ENCODE measurements around the gene DDX23. TPM values are rescaled to one million over a fixed set of nuclear protein-coding genes. Genes with fewer than 3 reads are reported as not detected.
"Not testable (repeated sequence)": the region's sequence is repeated elsewhere in the genome, so short reads cannot be mapped to it uniquely, and the experiment has no call there.

DDX23 gene
- total RNA-seq, 4 donors from 2014 or later, result 56.5 to 74.3 (median 66.9) TPM

GRCh38 chr12:48880647-48881046 is 28.7 kb upstream of the DDX23 start:
- WGBS, 2 donors, result 82 to 84% methylated on average over 9 of the region's 9 CpGs
- no peak overlapping the region for H3K4me3 ChIP-seq (ENCODE audit: low read depth, poor library complexity, severe bottlenecking)
- intact Hi-C loops (cut with DNase I; ENCODE audit: low total_unique reads), result no loop called here
- DNase-seq (ENCODE audit: low spot score in 2 of 2), result no peak
- TF ChIP-seq POLR2A (IDR thresholded peaks at IDR 0.05), result no peak
- TF ChIP-seq CTCF (IDR thresholded peaks at IDR 0.05), result no peak

- intact Hi-C loops (cut with DNase I; ENCODE audit: low total_unique reads), result no loop called here
- 87% methylated on average over 2 of the region's 2 CpGs for WGBS, 2 donors
- DNase-seq (ENCODE audit: low spot score in 2 of 2), result no peak
- no peak overlapping the region for H3K4me3 ChIP-seq (ENCODE audit: low read depth, poor library complexity, severe bottlenecking)
- TF ChIP-seq POLR2A (IDR thresholded peaks at IDR 0.05), result no peak
- no peak for TF ChIP-seq CTCF (IDR thresholded peaks at IDR 0.05)
These were observed 26.6 kb upstream of the DDX23 start for GRCh38 chr12:48878548-48878947.

- no peak for TF ChIP-seq POLR2A (IDR thresholded peaks at IDR 0.05)
- TF ChIP-seq CTCF (IDR thresholded peaks at IDR 0.05), result no peak
- intact Hi-C loops (cut with DNase I; ENCODE audit: low total_unique reads), result no loop called here
- 69 to 80% methylated on average over 4 of the region's 4 CpGs for WGBS, 2 donors
- no peak for DNase-seq (ENCODE audit: low spot score in 2 of 2)
- H3K4me3 ChIP-seq (ENCODE audit: low read depth, poor library complexity, severe bottlenecking), result no peak overlapping the region
These were observed 24.1 kb upstream of the DDX23 start for GRCh38 chr12:48875944-48876515.

GRCh38 chr12:48873534-48873933 is 21.6 kb upstream of the DDX23 start:
- intact Hi-C loops (cut with DNase I; ENCODE audit: low total_unique reads); DNase-seq (ENCODE audit: low spot score in 2 of 2); H3K4me3 ChIP-seq (ENCODE audit: low read depth, poor library complexity, severe bottlenecking): not testable (repeated sequence)
- WGBS, 2 donors, result 82 to 85% methylated on average over 8 of the region's 8 CpGs

- H3K4me3 ChIP-seq (ENCODE audit: low read depth, poor library complexity, severe bottlenecking), result no peak overlapping the region
- 78 to 84% methylated on average over 4 of the region's 4 CpGs for whole genome bisulfite sequencing, 2 donors
- DNase-seq (ENCODE audit: low spot score in 2 of 2), result no peak
- intact Hi-C loops (cut with DNase I; ENCODE audit: low total_unique reads), result no loop called here
- TF ChIP-seq POLR2A (IDR thresholded peaks at IDR 0.05) (no peak), CTCF (IDR thresholded peaks at IDR 0.05) (no peak)
These were observed 21.1 kb upstream of the DDX23 start for GRCh38 chr12:48873096-48873495.

GRCh38 chr12:48869191-48869590 is 17.2 kb upstream of the DDX23 start:
- TF ChIP-seq CTCF (IDR thresholded peaks at IDR 0.05) (no peak), POLR2A (IDR thresholded peaks at IDR 0.05) (no peak)
- WGBS, 2 donors, result 78 to 81% methylated on average over 2 of the region's 2 CpGs
- no peak for DNase-seq (ENCODE audit: low spot score in 2 of 2)
- H3K4me3 ChIP-seq (ENCODE audit: low read depth, poor library complexity, severe bottlenecking), result no peak overlapping the region
- intact Hi-C loops (cut with DNase I; ENCODE audit: low total_unique reads), result no loop called here
